Psoas muscle (tissue), 8 donors: Measurements from ENCODE around the gene UBA1. TPM values are rescaled to one million over a fixed set of nuclear protein-coding genes. Genes with fewer than 3 reads are reported as not detected.

Experiments
- ATAC-seq, 4 donors: fragments of 200-7000 bp; cut with Tn5 transposase; one replicate each; pipeline ENCODE4 v1.9.1; 2020; ENCODE audit warnings: moderate library complexity in 3 of 4, mild to moderate bottlenecking in 2 of 4
- DNase-seq, 2 donors: peaks; one replicate each; pipeline ENCODE4 v3.0.0-alpha.2; 2020
- H3K27ac ChIP-seq: fragments of 200-600 bp; one replicate; pipeline ENCODE4 v1.8.0; 2022
- H3K27me3 ChIP-seq, 3 donors: fragments of 200-600 bp in 1 of 3; one replicate each; pipeline versions ENCODE4 v1.6.1 to v1.8.0; 2013 to 2022; ENCODE audit warnings: low read length in 2 of 3, mild to moderate bottlenecking in 2 of 3, moderate library complexity in 1 of 3; ENCODE audit not compliant: insufficient read depth in 3 of 3
- H3K36me3 ChIP-seq, 2 donors: fragments of 200-600 bp in 1 of 2; one replicate each; pipeline versions ENCODE4 v1.6.1 to v1.8.0; 2013 to 2022; ENCODE audit warnings: low read depth in 1 of 2, mild to moderate bottlenecking in 1 of 2, moderate library complexity in 1 of 2; ENCODE audit not compliant: insufficient read depth in 1 of 2
- H3K4me1 ChIP-seq: fragments of 200-600 bp; one replicate; pipeline ENCODE4 v1.8.0; 2022
- H3K4me3 ChIP-seq: fragments of 200-600 bp; one replicate; pipeline ENCODE4 v1.8.0; 2022; ENCODE audit warnings: mild to moderate bottlenecking
- H3K9me3 ChIP-seq: fragments of 200-600 bp; one replicate; pipeline ENCODE4 v1.8.0; 2022
- CTCF ChIP-seq: fragments of 200-600 bp; IDR thresholded peaks from one replicate; pipeline ENCODE4 v1.8.0; 2022; ENCODE audit warnings: antibody characterized with exemption
- WGBS, 3 donors: extraction: QIAGEN DNeasy Blood & Tissue Kit; methylation state at CpG; one replicate each; pipeline versions ENCODE4 v1.1.6 to v1.1.7; 2013; 5-methylcytosine and 5-hydroxymethylcytosine counted together
- intact Hi-C, 2 donors: fragments of 100-400 bp; cut with DNase I; formaldehyde crosslinking; loops; one replicate each; pipeline versions ENCODE4 v1.11.0 to v1.14.2; 2022
- polyA plus RNA-seq, 3 donors: library from polyadenylated mRNA; stranded (reverse); fragments of 200-250 nt; gene quantifications; one replicate each; pipeline ENCODE4 v1.2.3, GENCODE V29; 2013
- total RNA-seq, 4 donors: library from RNA; stranded (reverse); fragmentation: NEBNext Ultra II Directional in 2 of 4; extraction: Animal tissue kit (Norgen Biotek cat#: 25700) in 2 of 4; gene quantifications; one replicate each; pipeline versions ENCODE4 v1.2.1 to v1.2.4, GENCODE V29; 2021 to 2023
- donor health status: healthy with polysubstance abuse.
- donor health status: DM: no; HTN: no; CAD: no; lungs with moderate emphysema.
- donor health status: Bipolar disorder and iron deficiency.
- donor health status: healthy.
- donor health status: DM: yes; HTN: yes; CAD: no.
- donor health status: DM: no; HTN: no; CAD: no.
- donor health status: DM: no; HTN: no; CAD: no.
- donor health status: DM: yes; HTN: yes; CAD: no.

Gene UBA1
- total and polyA plus RNA-seq, 7 donors, result 96.2 to 230 (median 145) TPM

GRCh38 chrX:47231167-47231566, 37.5 kb downstream of the UBA1 start:
- Histone ChIP-seq H3K36me3 (peaks cover 0 to 37% of the 10 kb centered on the region in 2 donors), H3K4me1 (peaks cover 5% of the 10 kb centered on the region), H3K27ac (no peak overlapping the region), H3K9me3 (no peaks in the 10 kb centered on the region), H3K27me3 (no peaks in the 10 kb centered on the region), H3K4me3 (no peak overlapping the region)
- TF ChIP-seq CTCF, result no peak
- DNase-seq, result no peak
- ATAC-seq, result no peak
- intact Hi-C loops, result no loop called here
- 68 to 84% (median 73%) methylated on average over 2 of the region's 2 CpGs for WGBS, 3 donors

GRCh38 chrX:47232197-47232802, 38.7 kb downstream of the UBA1 start:
- ATAC-seq (no peak), DNase-seq (no peak)
- Histone ChIP-seq H3K9me3 (no peaks in the 10 kb centered on the region), H3K27ac (peak overlapping the region; percentile 91), H3K4me1 (peaks cover 5% of the 10 kb centered on the region), H3K27me3 (no peaks in the 10 kb centered on the region), H3K36me3 (peaks cover 0 to 26% of the 10 kb centered on the region in 2 donors), H3K4me3 (peak overlapping the region; percentile 71)
- TF ChIP-seq CTCF, result no peak
- intact Hi-C loops, result loop anchor here (2.0 kb wide), 1 partner anchor 13 kb away; the partner anchor contains the start of gene CDK16 (in 2 of the 2)
- 66 to 71% (median 68%) methylated on average over 8 of the region's 8 CpGs for WGBS, 3 donors

- no peaks in the 10 kb centered on the region for H3K27me3 ChIP-seq
- peak within 1 kb of the TSS; percentile 71 for H3K4me3 ChIP-seq
- TF ChIP-seq CTCF, result no peak
- no peaks in the 10 kb centered on the region for H3K9me3 ChIP-seq
- DNase-seq (peak; percentile 46 to 80), ATAC-seq (peak; percentile 22 to 54 (median 32))
- H3K36me3 ChIP-seq, result peaks cover 0 to 20% of the 10 kb centered on the region in 2 donors
- H3K4me1 ChIP-seq, result peaks cover 5% of the 10 kb centered on the region
- intact Hi-C loops, result loop anchor here (2.0 kb wide), 1 partner anchor 14 kb away; the partner anchor contains the start of gene CDK16 (in 2 of the 2)
- WGBS, 3 donors, result 1 to 12% (median 2%) methylated on average over 28 to 46 of the region's 46 CpGs
- H3K27ac ChIP-seq, result peak within 1 kb of the TSS; percentile 91
These were observed 39.2 kb downstream of the UBA1 start, which contains the start of gene USP11 for GRCh38 chrX:47232803-47233332. Gene USP11 (plus strand): TSS chrX:47233009. CDS start chrX:47233044, 35 bp downstream.

- Histone ChIP-seq H3K9me3 (no peaks in the 10 kb centered on the region), H3K27ac (peak overlapping the region; percentile 91), H3K36me3 (peaks cover 0 to 13% of the 10 kb centered on the region in 2 donors), H3K4me3 (peak overlapping the region; percentile 71), H3K27me3 (no peaks in the 10 kb centered on the region), H3K4me1 (peaks cover 5% of the 10 kb centered on the region)
- WGBS, 3 donors, result 0 to 11% (median 0%) methylated on average over 31 to 51 of the region's 51 CpGs
- peak; percentile 90 to 95 (median 92) for ATAC-seq
- TF ChIP-seq CTCF, result no peak
- intact Hi-C loops, result loop anchor here (2.0 kb wide), 1 partner anchor 15 kb away; the partner anchor contains the start of gene CDK16 (in 2 of the 2)
- DNase-seq, result peak; percentile 90 to 98
These were observed 39.9 kb downstream of the UBA1 start for GRCh38 chrX:47233333-47234113.
